ENCODE data around the gene MRPL23. TPM values are rescaled to one million over a fixed set of nuclear protein-coding genes. Genes with fewer than 3 reads are reported as not detected.

MRPL23 gene
- total RNA-seq, 1 donor from 2014 or later = 26.9 TPM

DNA sequence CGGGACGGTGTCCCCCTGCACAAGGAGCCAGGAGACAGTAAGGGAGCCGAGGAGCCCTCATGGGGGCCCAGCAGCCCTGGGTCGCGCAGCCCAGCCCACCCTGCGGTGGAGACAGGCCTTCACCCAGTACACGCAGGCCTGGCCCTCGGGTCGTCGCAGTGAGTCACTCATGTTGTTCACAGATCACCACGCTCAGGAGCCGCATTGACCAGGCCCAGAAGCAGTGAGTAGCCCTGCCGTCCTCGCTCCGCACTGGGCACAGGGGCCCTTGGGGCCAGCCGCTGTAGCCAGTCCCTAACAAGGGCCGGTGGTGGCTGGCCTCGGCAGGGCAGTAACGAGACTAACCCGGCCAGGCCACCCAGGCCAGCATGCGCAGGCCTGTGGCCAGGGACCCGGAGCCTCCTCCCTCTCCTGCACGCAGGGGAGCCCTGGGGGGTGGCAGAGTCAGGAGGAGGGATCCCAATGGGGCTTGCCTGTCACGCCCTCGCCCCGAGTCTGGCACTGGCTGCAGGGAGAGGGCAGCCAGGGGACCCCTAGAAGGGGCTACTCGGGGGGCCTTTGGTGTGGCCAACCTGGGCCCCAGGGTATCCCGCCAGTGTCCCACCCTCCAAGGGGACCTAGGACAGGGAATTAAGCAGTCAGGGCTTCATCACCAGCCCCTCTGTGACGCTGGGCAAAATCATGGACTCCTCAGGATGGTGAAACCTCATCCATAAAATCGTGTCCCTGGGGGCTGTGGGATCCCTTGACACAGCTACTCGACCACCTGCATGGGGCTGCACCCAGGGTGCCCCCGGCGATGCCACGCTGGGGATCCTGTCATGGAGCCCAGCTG is 10.1 kb upstream of the MRPL23 start:
- DNase-seq (ENCODE audit: low read depth) (no peak), FAIRE-seq (no peak)
- H3K27me3 Mint-ChIP-seq (ENCODE audit: low read depth, unreplicated experiment) = peaks cover 16% of the 10 kb centered on the region
- TF ChIP-seq, protein P1, sequence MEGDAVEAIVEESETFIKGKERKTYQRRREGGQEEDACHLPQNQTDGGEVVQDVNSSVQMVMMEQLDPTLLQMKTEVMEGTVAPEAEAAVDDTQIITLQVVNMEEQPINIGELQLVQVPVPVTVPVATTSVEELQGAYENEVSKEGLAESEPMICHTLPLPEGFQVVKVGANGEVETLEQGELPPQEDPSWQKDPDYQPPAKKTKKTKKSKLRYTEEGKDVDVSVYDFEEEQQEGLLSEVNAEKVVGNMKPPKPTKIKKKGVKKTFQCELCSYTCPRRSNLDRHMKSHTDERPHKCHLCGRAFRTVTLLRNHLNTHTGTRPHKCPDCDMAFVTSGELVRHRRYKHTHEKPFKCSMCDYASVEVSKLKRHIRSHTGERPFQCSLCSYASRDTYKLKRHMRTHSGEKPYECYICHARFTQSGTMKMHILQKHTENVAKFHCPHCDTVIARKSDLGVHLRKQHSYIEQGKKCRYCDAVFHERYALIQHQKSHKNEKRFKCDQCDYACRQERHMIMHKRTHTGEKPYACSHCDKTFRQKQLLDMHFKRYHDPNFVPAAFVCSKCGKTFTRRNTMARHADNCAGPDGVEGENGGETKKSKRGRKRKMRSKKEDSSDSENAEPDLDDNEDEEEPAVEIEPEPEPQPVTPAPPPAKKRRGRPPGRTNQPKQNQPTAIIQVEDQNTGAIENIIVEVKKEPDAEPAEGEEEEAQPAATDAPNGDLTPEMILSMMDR (IDR thresholded peaks at IDR 0.05; ENCODE audit: insufficient read depth, low read depth, low read length) = no peak
- no peak for TF ChIP-seq EZH2 (IDR thresholded peaks at IDR 0.05; ENCODE audit: insufficient read depth, low read length)
- H3K4me2 ChIP-seq (ENCODE audit: low read length) = no peak overlapping the region
- H3K27ac Mint-ChIP-seq (ENCODE audit: unreplicated experiment) = no peak overlapping the region
- no peaks in the 10 kb centered on the region for H3K9me3 ChIP-seq (ENCODE audit: insufficient read depth, low read depth, low read length)
- no peaks in the 10 kb centered on the region for H3K79me2 ChIP-seq (ENCODE audit: insufficient read depth, low read length)
- no peaks in the 10 kb centered on the region for H4K20me1 ChIP-seq (ENCODE audit: insufficient read depth, low read length)
- no peaks in the 10 kb centered on the region for H3K27me3 ChIP-seq (ENCODE audit: insufficient read depth, low read length)
- H2AFZ ChIP-seq (ENCODE audit: low read depth, low read length) = no peak overlapping the region
- H3K4me3 ChIP-seq (ENCODE audit: insufficient read depth, low read depth, low read length) = no peak overlapping the region
- H3K4me1 Mint-ChIP-seq (ENCODE audit: low read depth, unreplicated experiment) = peaks cover 3% of the 10 kb centered on the region
- H3K36me3 Mint-ChIP-seq (ENCODE audit: low read depth, unreplicated experiment) = no peaks in the 10 kb centered on the region
- H3K4me1 ChIP-seq (ENCODE audit: insufficient read depth, low read length) = no peaks in the 10 kb centered on the region
- H3K27ac ChIP-seq (ENCODE audit: low read depth, low read length) = no peak overlapping the region
- peaks cover 4% of the 10 kb centered on the region for H3K9me3 Mint-ChIP-seq (ENCODE audit: unreplicated experiment)
- H3K4me3 Mint-ChIP-seq (ENCODE audit: unreplicated experiment) = no peak overlapping the region
- no peak overlapping the region for H3K9ac ChIP-seq (ENCODE audit: low read length)
- no peaks in the 10 kb centered on the region for H3K36me3 ChIP-seq (ENCODE audit: insufficient read depth, low read length)

DNA sequence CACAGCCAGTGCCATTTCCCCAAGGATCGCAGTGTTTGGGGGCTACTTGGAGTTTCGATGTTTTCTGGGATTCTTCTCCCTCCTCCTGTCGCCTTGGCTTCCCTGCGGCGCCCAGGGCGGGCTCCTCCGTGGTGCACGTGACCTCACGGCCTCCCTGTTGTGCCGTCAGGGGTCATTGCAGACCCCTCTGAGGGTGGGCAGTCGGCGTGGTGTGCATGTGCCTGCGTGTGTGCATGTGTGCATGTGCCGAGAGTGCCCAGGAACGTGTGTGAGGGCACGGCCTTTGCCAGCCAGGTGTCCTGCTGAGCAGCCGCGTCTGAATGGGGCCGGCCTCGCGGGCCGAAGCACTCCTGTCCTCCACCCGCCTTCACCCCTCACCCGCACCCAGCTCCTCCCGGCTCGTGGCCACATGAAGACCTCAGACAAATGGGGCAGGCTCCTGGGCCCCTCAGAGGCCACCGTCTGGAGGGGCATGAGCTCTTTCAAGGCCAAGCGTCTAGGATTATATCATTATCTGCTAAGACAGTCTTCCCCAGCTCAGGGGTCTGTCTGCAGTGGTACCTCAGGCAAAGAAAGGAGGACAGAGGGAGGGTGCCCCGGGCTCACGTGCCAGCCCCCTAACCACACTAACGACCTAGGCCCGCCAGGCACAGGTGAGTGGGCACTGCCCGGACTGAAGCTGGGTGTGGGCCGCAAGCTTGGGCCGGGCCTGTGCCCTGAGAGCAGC is 9.4 kb upstream of the MRPL23 start:
- Mint-ChIP-seq H3K27me3 (ENCODE audit: low read depth, unreplicated experiment) (peaks cover 16% of the 10 kb centered on the region), H3K4me1 (ENCODE audit: low read depth, unreplicated experiment) (peaks cover 3% of the 10 kb centered on the region), H3K27ac (ENCODE audit: unreplicated experiment) (no peak overlapping the region), H3K36me3 (ENCODE audit: low read depth, unreplicated experiment) (no peaks in the 10 kb centered on the region), H3K9me3 (ENCODE audit: unreplicated experiment) (peaks cover 4% of the 10 kb centered on the region), H3K4me3 (ENCODE audit: unreplicated experiment) (no peak overlapping the region)
- no peaks in the 10 kb centered on the region for H3K4me1 ChIP-seq (ENCODE audit: insufficient read depth, low read length)
- no peak overlapping the region for H3K27ac ChIP-seq (ENCODE audit: low read depth, low read length)
- no peak overlapping the region for H3K9ac ChIP-seq (ENCODE audit: low read length)
- no peaks in the 10 kb centered on the region for H4K20me1 ChIP-seq (ENCODE audit: insufficient read depth, low read length)
- H3K79me2 ChIP-seq (ENCODE audit: insufficient read depth, low read length) = no peaks in the 10 kb centered on the region
- H3K4me3 ChIP-seq (ENCODE audit: insufficient read depth, low read depth, low read length) = no peak overlapping the region
- H3K4me2 ChIP-seq (ENCODE audit: low read length) = no peak overlapping the region
- TF ChIP-seq, protein P1 (IDR thresholded peaks at IDR 0.05; ENCODE audit: insufficient read depth, low read depth, low read length) = no peak
- TF ChIP-seq EZH2 (IDR thresholded peaks at IDR 0.05; ENCODE audit: insufficient read depth, low read length) = no peak
- H2AFZ ChIP-seq (ENCODE audit: low read depth, low read length) = no peak overlapping the region
- no peaks in the 10 kb centered on the region for H3K9me3 ChIP-seq (ENCODE audit: insufficient read depth, low read depth, low read length)
- no peak for FAIRE-seq
- H3K36me3 ChIP-seq (ENCODE audit: insufficient read depth, low read length) = no peaks in the 10 kb centered on the region
- H3K27me3 ChIP-seq (ENCODE audit: insufficient read depth, low read length) = no peaks in the 10 kb centered on the region
- DNase-seq (ENCODE audit: low read depth) = no peak

All from astrocyte (in vitro differentiated cells and primary cell).